ENCODE data around the gene ENAM. TPM values are rescaled to one million over a fixed set of nuclear protein-coding genes. Genes with fewer than 3 reads are reported as not detected.

ENAM gene
- total and polyA plus RNA-seq, 10 of the 15 experiments (the other 5 are each of a cell fraction or from before 2014, with no cell fraction given), result 0.04 to 1.3 (median 0.21) TPM

GRCh38 chr4:70671091-70671490 lies 42.5 kb downstream of the ENAM start:
- no peaks in the 10 kb centered on the region for H3K36me3 ChIP-seq (ENCODE audit: control insufficient read depth in 2 of 2, insufficient read depth in 2 of 2, low read length in 1 of 2)
- peaks cover 15% of the 10 kb centered on the region for H3K4me1 ChIP-seq (ENCODE audit: control insufficient read depth, insufficient read depth, low read length)
- no peak overlapping the region for H3K27ac ChIP-seq (ENCODE audit: control insufficient read depth, insufficient read depth)
- POLR2A ChIA-PET, result interaction anchor here (1.0 kb wide), 1 partner anchor 9 kb away, joined by 4 read pairs; no protein-coding TSS in a partner anchor
- intact Hi-C loops (cut with micrococcal nuclease; ENCODE audit: unreplicated experiment) (no loop called here), in situ Hi-C loops (cut with MboI) (no loop called here)
- SMC1A ChIA-PET (ENCODE audit: uncharacterized antibody, unreplicated experiment), result interaction anchor here (0.9 to 13.0 kb wide), 7 partner anchors 8 to 132 kb away, joined by 3 to 170 read pairs (median 4); no protein-coding TSS in a partner anchor
- ATAC-seq, result no peak
- TF ChIP-seq WRNIP1 (IDR thresholded peaks at IDR 0.05; ENCODE audit: borderline replicate concordance, low read depth, low read length) (no peak), TAF1 (IDR thresholded peaks at IDR 0.05; ENCODE audit: borderline replicate concordance, low read depth, low read length) (no peak), RB1 (IDR thresholded peaks at IDR 0.05; ENCODE audit: borderline replicate concordance) (no peak), SMAD5 (IDR thresholded peaks at IDR 0.05; ENCODE audit: low read depth) (no peak), LARP7 (IDR thresholded peaks at IDR 0.05) (no peak), ESRRA (IDR thresholded peaks at IDR 0.05; ENCODE audit: low read length) (no peak), IKZF2 (IDR thresholded peaks at IDR 0.05) (no peak), ZZZ3 (IDR thresholded peaks at IDR 0.05; ENCODE audit: control insufficient read depth, insufficient read length, low read depth) (no peak), SIX5 (IDR thresholded peaks at IDR 0.05; ENCODE audit: low read depth, low read length, severe bottlenecking) (no peak), JUNB (IDR thresholded peaks at IDR 0.05) (no peak), SREBF1 (IDR thresholded peaks at IDR 0.05; ENCODE audit: low read length) (no peak), USF1 (IDR thresholded peaks at IDR 0.05; ENCODE audit: borderline replicate concordance, extremely low read length, insufficient read depth, low read depth, low read length) (no peak)
- TF ChIP-seq, protein P1, sequence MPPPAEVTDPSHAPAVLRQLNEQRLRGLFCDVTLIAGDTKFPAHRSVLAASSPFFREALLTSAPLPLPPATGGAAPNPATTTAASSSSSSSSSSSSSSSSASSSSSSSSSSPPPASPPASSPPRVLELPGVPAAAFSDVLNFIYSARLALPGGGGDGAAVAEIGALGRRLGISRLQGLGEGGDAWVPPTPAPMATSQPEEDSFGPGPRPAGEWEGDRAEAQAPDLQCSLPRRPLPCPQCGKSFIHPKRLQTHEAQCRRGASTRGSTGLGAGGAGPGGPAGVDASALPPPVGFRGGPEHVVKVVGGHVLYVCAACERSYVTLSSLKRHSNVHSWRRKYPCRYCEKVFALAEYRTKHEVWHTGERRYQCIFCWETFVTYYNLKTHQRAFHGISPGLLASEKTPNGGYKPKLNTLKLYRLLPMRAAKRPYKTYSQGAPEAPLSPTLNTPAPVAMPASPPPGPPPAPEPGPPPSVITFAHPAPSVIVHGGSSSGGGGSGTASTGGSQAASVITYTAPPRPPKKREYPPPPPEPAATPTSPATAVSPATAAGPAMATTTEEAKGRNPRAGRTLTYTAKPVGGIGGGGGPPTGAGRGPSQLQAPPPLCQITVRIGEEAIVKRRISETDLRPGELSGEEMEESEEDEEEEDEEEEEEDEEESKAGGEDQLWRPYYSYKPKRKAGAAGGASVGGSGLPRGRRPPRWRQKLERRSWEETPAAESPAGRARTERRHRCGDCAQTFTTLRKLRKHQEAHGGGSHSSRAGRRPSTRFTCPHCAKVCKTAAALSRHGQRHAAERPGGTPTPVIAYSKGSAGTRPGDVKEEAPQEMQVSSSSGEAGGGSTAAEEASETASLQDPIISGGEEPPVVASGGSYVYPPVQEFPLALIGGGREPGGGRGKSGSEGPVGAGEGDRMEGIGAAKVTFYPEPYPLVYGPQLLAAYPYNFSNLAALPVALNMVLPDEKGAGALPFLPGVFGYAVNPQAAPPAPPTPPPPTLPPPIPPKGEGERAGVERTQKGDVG (CRISPR knock-in tag; IDR thresholded peaks at IDR 0.05), result no peak
- H2AFZ ChIP-seq (ENCODE audit: control insufficient read depth, low read depth, low read length), result no peak overlapping the region
- H3K27me3 ChIP-seq (replicated peaks in 1 of 2; ENCODE audit: control insufficient read depth in 2 of 2, insufficient read depth in 2 of 2, low read length in 1 of 2), result no peaks in the 10 kb centered on the region
- CTCF ChIA-PET, result interaction anchor here (0.5 to 2.2 kb wide), 4 partner anchors 11 to 245 kb away, joined by 3 to 6 read pairs (median 3); no protein-coding TSS in a partner anchor
- H3K79me2 ChIP-seq (ENCODE audit: control insufficient read depth, insufficient read depth, low read length), result 0 out of 2 replicates have a peak, but pooled peaks cover under 1% of the 10 kb centered on the region
- 96% methylated on average over 2 of the region's 2 CpGs for WGBS (ENCODE audit: insufficient coverage, insufficient replicate concordance, low lambda C conversion rate, missing lambda C conversion rate)
- H3K4me3 ChIP-seq, result no peak overlapping the region
- no peaks in the 10 kb centered on the region for H3K9me3 ChIP-seq (replicated peaks; ENCODE audit: control insufficient read depth, insufficient read depth, low read length)
- RAD21 ChIA-PET (ENCODE audit: unreplicated experiment), result interaction anchor here (0.8 to 1.5 kb wide), 2 partner anchors 12 to 14 kb away, joined by 3 read pairs; no protein-coding TSS in a partner anchor
- DNase-seq (ENCODE audit: low read depth, low spot score), result no peak
- no peak for FAIRE-seq
- no TSS peak for BruUV-seq (replicated peaks)
- H4K20me1 ChIP-seq (ENCODE audit: control insufficient read depth, insufficient read depth), result no peaks in the 10 kb centered on the region
- H3K9ac ChIP-seq (ENCODE audit: control insufficient read depth, insufficient read depth, low read length), result no peak overlapping the region
- H3K4me2 ChIP-seq (ENCODE audit: control insufficient read depth, insufficient read depth), result no peak overlapping the region

Measured in GM12878 (cell line).